ENCODE data around the gene TBC1D32. TPM values are rescaled to one million over a fixed set of nuclear protein-coding genes. Genes with fewer than 3 reads are reported as not detected.
"Not testable (repeated sequence)": the region's sequence is repeated elsewhere in the genome, so short reads cannot be mapped to it uniquely, and the experiment has no call there.

Gene TBC1D32
- polyA plus RNA-seq, 1 of the 3 experiments (the other 2 are of a cell fraction), result 2.3 TPM

GRCh38 chr6:121175827-121176226, 158.5 kb downstream of the TBC1D32 start:
- no peaks in the 10 kb centered on the region for H3K36me3 ChIP-seq (replicated peaks in 1 of 2; ENCODE audit: control insufficient read depth in 1 of 2, insufficient read depth in 2 of 2, low read length in 1 of 2)
- H2AFZ ChIP-seq (ENCODE audit: low read depth), result no peak overlapping the region
- H4K20me1 ChIP-seq (ENCODE audit: insufficient read depth), result no peaks in the 10 kb centered on the region
- H3K4me2 ChIP-seq, result no peak overlapping the region
- TF ChIP-seq USF1 (IDR thresholded peaks at IDR 0.05; ENCODE audit: borderline replicate concordance, low read depth) (no peak), GABPA (IDR thresholded peaks at IDR 0.05; ENCODE audit: low read depth) (no peak), RCOR1 (IDR thresholded peaks at IDR 0.05; ENCODE audit: low read length) (no peak), MXI1 (IDR thresholded peaks at IDR 0.05; ENCODE audit: low read depth, low read length) (no peak), FOSL2 (IDR thresholded peaks at IDR 0.05; ENCODE audit: borderline replicate concordance, low read depth) (no peak)
- POLR2A ChIA-PET, result no interaction called here
- no peaks in the 10 kb centered on the region for H3K9me3 ChIP-seq
- DNase-seq, result no peak
- H3K27ac ChIP-seq (ENCODE audit: low read depth in 2 of 2, low read length in 1 of 2), result no peak overlapping the region
- H3K4me1 ChIP-seq (ENCODE audit: control insufficient read depth in 1 of 2, insufficient read depth in 2 of 2, low read depth in 1 of 2, low read length in 1 of 2), result no peaks in the 10 kb centered on the region; a peak in 1 of 4 replicates
- H3K4me3 ChIP-seq (ENCODE audit: low read depth in 2 of 2, low read length in 1 of 2), result no peak overlapping the region
- H3F3A ChIP-seq (replicated peaks; ENCODE audit: insufficient read depth), result no peaks in the 10 kb centered on the region
- 68% methylated on average over 3 of the region's 3 CpGs for WGBS (ENCODE audit: low lambda C conversion rate)
- no peaks in the 10 kb centered on the region for H3K9me2 ChIP-seq
- CTCF ChIA-PET, result interaction anchor here (1.0 kb wide), 1 partner anchor 120 kb away, joined by 3 read pairs; no protein-coding TSS in a partner anchor
- no peak overlapping the region for H3K9ac ChIP-seq
- H3K79me2 ChIP-seq (ENCODE audit: insufficient read depth), result no peaks in the 10 kb centered on the region
- no peaks in the 10 kb centered on the region for H3K27me3 ChIP-seq (ENCODE audit: insufficient read depth)

- H3F3A ChIP-seq (replicated peaks; ENCODE audit: insufficient read depth); H3K27me3 ChIP-seq (ENCODE audit: insufficient read depth); H3K4me3 ChIP-seq (ENCODE audit: low read depth in 2 of 2, low read length in 1 of 2); H3K4me1 ChIP-seq (ENCODE audit: control insufficient read depth in 1 of 2, insufficient read depth in 2 of 2, low read depth in 1 of 2, low read length in 1 of 2); H2AFZ ChIP-seq (ENCODE audit: low read depth); POLR2A ChIA-PET; H3K36me3 ChIP-seq (replicated peaks in 1 of 2; ENCODE audit: control insufficient read depth in 1 of 2, insufficient read depth in 2 of 2, low read length in 1 of 2); H3K9me3 ChIP-seq; H3K27ac ChIP-seq (ENCODE audit: low read depth in 2 of 2, low read length in 1 of 2); DNase-seq; CTCF ChIA-PET; H3K79me2 ChIP-seq (ENCODE audit: insufficient read depth); H3K9me2 ChIP-seq; H3K9ac ChIP-seq; H4K20me1 ChIP-seq (ENCODE audit: insufficient read depth); H3K4me2 ChIP-seq: not testable (repeated sequence)
- 90% methylated on average over 1 of the region's 1 CpG for WGBS (ENCODE audit: low lambda C conversion rate)
Observed at GRCh38 chr6:121172451-121172850, 161.8 kb downstream of the TBC1D32 start.

- Histone ChIP-seq H3K9me3 (no peaks in the 10 kb centered on the region), H4K20me1 (ENCODE audit: insufficient read depth) (no peaks in the 10 kb centered on the region), H3K9ac (no peak overlapping the region), H3K9me2 (no peaks in the 10 kb centered on the region), H3K79me2 (ENCODE audit: insufficient read depth) (no peaks in the 10 kb centered on the region), H3K4me3 (ENCODE audit: low read depth in 2 of 2, low read length in 1 of 2) (no peak overlapping the region), H2AFZ (ENCODE audit: low read depth) (no peak overlapping the region), H3K27me3 (ENCODE audit: insufficient read depth) (no peaks in the 10 kb centered on the region), H3F3A (replicated peaks; ENCODE audit: insufficient read depth) (no peaks in the 10 kb centered on the region), H3K27ac (ENCODE audit: low read depth in 2 of 2, low read length in 1 of 2) (no peak overlapping the region), H3K4me2 (no peak overlapping the region), H3K4me1 (ENCODE audit: control insufficient read depth in 1 of 2, insufficient read depth in 2 of 2, low read depth in 1 of 2, low read length in 1 of 2) (no peaks in the 10 kb centered on the region; a peak in 1 of 4 replicates), H3K36me3 (replicated peaks in 1 of 2; ENCODE audit: control insufficient read depth in 1 of 2, insufficient read depth in 2 of 2, low read length in 1 of 2) (no peaks in the 10 kb centered on the region)
- no peak for DNase-seq
- WGBS (ENCODE audit: low lambda C conversion rate), result 73% methylated on average over 4 of the region's 4 CpGs
- POLR2A ChIA-PET, result no interaction called here
- CTCF ChIA-PET, result no interaction called here
- no peak for TF ChIP-seq REST (IDR thresholded peaks at IDR 0.05; ENCODE audit: low read depth, low read length)
- TF ChIP-seq RFX5 (IDR thresholded peaks at IDR 0.05; ENCODE audit: low read length), result no peak
- no peak for TF ChIP-seq GATA2 (CRISPR knock-in tag; IDR thresholded peaks at IDR 0.05)
- TF ChIP-seq EP300 (IDR thresholded peaks at IDR 0.05; ENCODE audit: borderline replicate concordance in 1 of 2, low read depth in 1 of 2, low read length in 1 of 2), result no peak
- TF ChIP-seq TAF1 (IDR thresholded peaks at IDR 0.05; ENCODE audit: borderline replicate concordance, low read depth, low read length), result no peak
- TF ChIP-seq CTCF (IDR thresholded peaks at IDR 0.05), result no peak
- no peak for TF ChIP-seq ELF1 (IDR thresholded peaks at IDR 0.05)
- TF ChIP-seq RCOR1 (IDR thresholded peaks at IDR 0.05; ENCODE audit: low read length), result no peak
- TF ChIP-seq RAD21 (IDR thresholded peaks at IDR 0.05; ENCODE audit: low read length), result no peak
- TF ChIP-seq TCF12 (IDR thresholded peaks at IDR 0.05), result no peak
- no peak for TF ChIP-seq TEAD4 (IDR thresholded peaks at IDR 0.05; ENCODE audit: borderline replicate concordance, insufficient read depth)
- no peak for TF ChIP-seq PBX3 (IDR thresholded peaks at IDR 0.05)
- no peak for TF ChIP-seq NRF1 (IDR thresholded peaks at IDR 0.05; ENCODE audit: low read depth, low read length)
Observed at GRCh38 chr6:121171879-121172278, 162.4 kb downstream of the TBC1D32 start.
